GM12878 (cell line): Measurements from ENCODE around the gene TUBA1B. TPM values are rescaled to one million over a fixed set of nuclear protein-coding genes. Genes with fewer than 3 reads are reported as not detected.

Source experiments
- ATAC-seq: fragments of 200-7000 bp; cut with Tn5 transposase; 3 replicates; pipeline ENCODE4 v1.9.1; 2020; ENCODE audit warnings: mild to moderate bottlenecking, moderate library complexity
- BruUV-seq: library from RNA; stranded (reverse); fragments of 400-500 nt; replicated peaks from 2 replicates; lab custom pipeline; 2021; lab: Mats Ljungman, UMichigan
- CTCF ChIA-PET: fragments of 300-600 bp; sonication (Branson Sonifier 250); formaldehyde crosslinking; extraction: SDS; loops from one replicate; lab custom pipeline; 2021; ENCODE audit warnings: inconsistent platforms; lab: Yijun Ruan, JAX
- POLR2A ChIA-PET: fragments of 350-600 bp; formaldehyde crosslinking; extraction: SDS; loops from one replicate; lab custom pipeline; 2021; ENCODE audit warnings: inconsistent platforms; lab: Charles Lee
- RAD21 ChIA-PET: fragments of 300-600 bp; sonication (Branson Sonifier 250); formaldehyde crosslinking; loops from one replicate; lab custom pipeline; 2023; ENCODE audit warnings: antibody characterized with exemption; ENCODE audit not compliant: unreplicated experiment; lab: Charles Lee
- SMC1A ChIA-PET: fragments of 300-600 bp; sonication (Branson Sonifier 250); formaldehyde crosslinking; loops from one replicate; lab custom pipeline; 2023; ENCODE audit not compliant: unreplicated experiment, uncharacterized antibody; lab: Charles Lee
- DNase-seq: peaks from one replicate; pipeline ENCODE4 v3.0.0-alpha.2; 2011; ENCODE audit warnings: low read depth, low spot score
- FAIRE-seq: peaks from 3 replicates; lab custom pipeline; 2011; peaks lifted over from hg19 to GRCh38; lab: Jason Lieb, UNC
- H2AFZ ChIP-seq: 2 replicates; pipeline ENCODE4 v1.6.0; 2011; ENCODE audit warnings: low read depth, low read length, control low read depth; ENCODE audit not compliant: control insufficient read depth
- H3K27ac ChIP-seq: 2 replicates; pipeline ENCODE4 v1.5.1; 2011; ENCODE audit warnings: control low read depth; ENCODE audit not compliant: control insufficient read depth, insufficient read depth
- H3K27me3 ChIP-seq, 2 experiments: replicated peaks in 1 of 2; 2 replicates each; pipeline versions ENCODE4 v1.6.0 to v1.6.1; 2011; ENCODE audit warnings: low read length in 1 of 2; ENCODE audit not compliant: control insufficient read depth in 2 of 2, insufficient read depth in 2 of 2
- H3K36me3 ChIP-seq, 2 experiments: 2 replicates each; pipeline ENCODE4 v1.5.1; 2011; ENCODE audit warnings: low read length in 1 of 2; ENCODE audit not compliant: control insufficient read depth in 2 of 2, insufficient read depth in 2 of 2
- H3K4me1 ChIP-seq: 2 replicates; pipeline ENCODE4 v1.6.1; 2011; ENCODE audit warnings: mild to moderate bottlenecking, low read length, moderate library complexity, mixed read lengths; ENCODE audit not compliant: control insufficient read depth, insufficient read depth
- H3K4me2 ChIP-seq: 2 replicates; pipeline ENCODE4 v1.6.0; 2011; ENCODE audit warnings: control low read depth; ENCODE audit not compliant: control insufficient read depth, insufficient read depth
- H3K4me3 ChIP-seq: fragments of 200-600 bp; sonication (generic); 2 replicates; pipeline ENCODE4 v1.5.1; 2016
- H3K79me2 ChIP-seq: 2 replicates; pipeline ENCODE4 v1.6.0; 2011; ENCODE audit warnings: low read length; ENCODE audit not compliant: control insufficient read depth, insufficient read depth
- H3K9ac ChIP-seq: 2 replicates; pipeline ENCODE4 v1.8.0; 2011; ENCODE audit warnings: low read length, control low read depth, mixed read lengths; ENCODE audit not compliant: control insufficient read depth, insufficient read depth
- H3K9me3 ChIP-seq: replicated peaks from 3 replicates; pipeline ENCODE4 v1.5.1; 2011; ENCODE audit warnings: mild to moderate bottlenecking, low read length; ENCODE audit not compliant: control insufficient read depth, insufficient read depth
- H4K20me1 ChIP-seq: 2 replicates; pipeline ENCODE4 v1.6.0; 2011; ENCODE audit not compliant: control insufficient read depth, insufficient read depth
- BCL11A ChIP-seq: IDR thresholded peaks from 2 replicates; pipeline ENCODE4 v1.6.1; 2011; ENCODE audit warnings: low read depth, low read length
- CBX5 ChIP-seq: sonication (generic); IDR thresholded peaks from 2 replicates; pipeline ENCODE4 v1.6.1; 2016; ENCODE audit warnings: low read depth, moderate library complexity, mild to moderate bottlenecking, inconsistent platforms
- CEBPB ChIP-seq, 2 experiments: fragments of 150-350 bp in 1 of 2; IDR thresholded peaks; 2 replicates each; pipeline ENCODE4 v1.6.1; 2012 to 2014; ENCODE audit warnings: low read depth in 2 of 2, low read length in 2 of 2, borderline replicate concordance in 1 of 2, inconsistent platforms in 1 of 2
- CHD1 ChIP-seq: IDR thresholded peaks from 2 replicates; pipeline ENCODE4 v1.6.1; 2012; ENCODE audit warnings: low read depth, low read length, improper control_type of control experiment
- HDAC6 ChIP-seq: fragments of 200-600 bp; sonication (generic); IDR thresholded peaks from one replicate; pipeline ENCODE4 v1.8.0; 2017; ENCODE audit warnings: antibody characterized with exemption; ENCODE audit not compliant: unreplicated experiment
- LARP7 ChIP-seq: fragments of 450-650 bp; IDR thresholded peaks from 2 replicates; pipeline ENCODE4 v1.6.1; 2017; ENCODE audit warnings: mild to moderate bottlenecking
- NFIC ChIP-seq: IDR thresholded peaks from 2 replicates; pipeline ENCODE4 v1.6.1; 2012; ENCODE audit warnings: low read depth, mild to moderate bottlenecking, inconsistent platforms, low read length, moderate library complexity
- NFXL1 ChIP-seq: fragments of 450-650 bp; IDR thresholded peaks from 2 replicates; pipeline ENCODE4 v1.6.1; 2017; ENCODE audit warnings: antibody characterized with exemption, mild to moderate bottlenecking, borderline replicate concordance
- NFYB ChIP-seq: IDR thresholded peaks from 2 replicates; pipeline ENCODE4 v1.6.1; 2011; ENCODE audit warnings: low read depth, mild to moderate bottlenecking, low read length, improper control_type of control experiment, moderate library complexity; ENCODE audit not compliant: insufficient read depth
- POLR2AphosphoS2 ChIP-seq: IDR thresholded peaks from 2 replicates; pipeline ENCODE4 v1.6.1; 2011; ENCODE audit warnings: low read depth, mild to moderate bottlenecking, low read length, improper control_type of control experiment, moderate library complexity
- RAD51 ChIP-seq: fragments of 450-650 bp; IDR thresholded peaks from 2 replicates; pipeline ENCODE4 v1.6.1; 2016; ENCODE audit warnings: moderate library complexity, mild to moderate bottlenecking, inconsistent platforms
- TARDBP ChIP-seq: IDR thresholded peaks from 2 replicates; pipeline ENCODE4 v1.6.1; 2016; ENCODE audit warnings: borderline replicate concordance
- WGBS: methylation state at CpG from one replicate; pipeline ENCODE4 v1.1.6; 2016; ENCODE audit warnings: low lambda C conversion rate; ENCODE audit not compliant: insufficient replicate concordance, insufficient coverage; ENCODE audit errors: missing lambda C conversion rate; 5-methylcytosine and 5-hydroxymethylcytosine counted together
- in situ Hi-C: fragments of 300-500 bp; cut with MboI; formaldehyde crosslinking; loops from 9 replicates; pipeline ENCODE4 v1.14.3; 2018; ENCODE audit warnings: mixed read lengths
- intact Hi-C: fragments of 100-400 bp; cut with micrococcal nuclease; formaldehyde crosslinking; loops from one replicate; pipeline ENCODE4 v1.14.2; 2022; ENCODE audit not compliant: unreplicated experiment
- polyA plus RNA-seq, 11 experiments: library from polyadenylated mRNA; depleted of rRNA in 4 of 11; unstranded in 6 of 11; stranded (reverse) in 5 of 11; fragments of >200 nt; fragmentation: Nextera tagmentation in 4 of 11; fragmentation: Illumina TruSeq in 1 of 11; extraction: Ambion mirVana in 4 of 11; extraction: Trizol in 1 of 11; gene quantifications; 1 replicate in 1 of 11; 2 replicates in 10 of 11; pipeline versions ENCODE4 v1.2.1 to v1.2.3, GENCODE V29; 2011 to 2016; ENCODE audit warnings: inconsistent platforms in 2 of 11, missing spikeins in 2 of 11, low read depth in 1 of 11
- total RNA-seq, 4 experiments: library from RNA; depleted of rRNA in 3 of 4; stranded (reverse); fragments of >200 nt in 3 of 4; fragmentation: Illumina TruSeq in 1 of 4; extraction: Trizol in 1 of 4; gene quantifications; 2 replicates each; pipeline versions ENCODE4 v1.2.1 to v1.2.3, GENCODE V29; 2013 to 2021
- TF ChIP-seq, protein P1 (sequence below): fragments of 450-650 bp; IDR thresholded peaks from 2 replicates; pipeline ENCODE4 v1.6.1; 2018; ENCODE audit warnings: mild to moderate bottlenecking, low read depth, moderate library complexity; ENCODE audit not compliant: partially characterized antibody
- TF ChIP-seq, protein P2 (sequence below): fragments of 450-650 bp; IDR thresholded peaks from 2 replicates; pipeline ENCODE4 v1.6.1; 2017; ENCODE audit warnings: low read depth, mild to moderate bottlenecking, moderate library complexity
- TF ChIP-seq, protein P3 (sequence below): IDR thresholded peaks from 2 replicates; pipeline ENCODE4 v1.6.1; 2012; ENCODE audit warnings: mild to moderate bottlenecking, low read depth, low read length
- TF ChIP-seq, protein P4 (sequence below): IDR thresholded peaks from 2 replicates; pipeline ENCODE4 v1.6.1; 2011; ENCODE audit warnings: low read depth, low read length, improper control_type of control experiment, borderline replicate concordance

The TUBA1B gene
- total and polyA plus RNA-seq, 10 of the 15 experiments (the other 5 are each of a cell fraction or from before 2014, with no cell fraction given), result 2,328 to 4,712 (median 3,552) TPM

DNA sequence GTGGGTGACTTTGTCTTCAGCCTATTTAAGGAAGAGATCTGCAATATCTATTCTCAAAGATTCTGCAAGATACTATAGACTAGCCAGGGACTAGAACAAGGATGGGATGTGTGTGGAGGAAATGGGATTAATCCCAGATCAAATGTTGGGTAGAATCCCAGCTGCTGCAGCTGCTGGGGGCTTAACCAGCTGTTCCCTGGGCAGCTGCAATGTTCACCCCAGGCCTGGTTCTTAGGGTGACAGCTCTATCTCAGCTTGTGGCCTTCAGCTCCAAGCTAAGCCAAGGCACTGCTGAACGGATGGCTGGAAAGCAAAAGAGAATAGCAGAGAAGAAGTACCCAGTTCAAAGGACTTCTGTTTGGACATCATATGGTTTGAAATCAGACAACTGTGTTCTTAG is 51.4 kb downstream of the TUBA1B start:
- Histone ChIP-seq H3K9ac (no peak overlapping the region), H3K79me2 (no peaks in the 10 kb centered on the region), H3K9me3 (no peaks in the 10 kb centered on the region), H3K27ac (no peak overlapping the region), H3K36me3 (no peaks in the 10 kb centered on the region), H3K4me2 (no peak overlapping the region), H3K4me3 (no peak overlapping the region), H3K27me3 (no peaks in the 10 kb centered on the region; a peak in 1 of 4 replicates), H2AFZ (no peak overlapping the region), H4K20me1 (no peaks in the 10 kb centered on the region), H3K4me1 (no peaks in the 10 kb centered on the region)
- CTCF ChIA-PET, result interaction anchor here (0.6 to 4.9 kb wide), 5 partner anchors 9 to 79 kb away, joined by 3 to 34 read pairs (median 19); partner anchors contain the start of gene RHEBL1
- FAIRE-seq (no peak), DNase-seq (no peak), ATAC-seq (no peak)
- SMC1A ChIA-PET, result interaction anchor here (0.7 to 1.8 kb wide), 6 partner anchors 8 to 21 kb away, joined by 3 to 5 read pairs (median 4); partner anchors contain the start of gene RHEBL1
- no TSS peak for BruUV-seq
- 45% methylated on average over 1 of the region's 1 CpG for WGBS
- intact Hi-C loops (no loop called here), in situ Hi-C loops (no loop called here)
- RAD21 ChIA-PET, result interaction anchor here (1.9 kb wide), 1 partner anchor 9 kb away, joined by 7 read pairs; no protein-coding TSS in a partner anchor
- POLR2A ChIA-PET, result interaction anchor here (0.7 to 1.7 kb wide), 2 partner anchors 8 to 29 kb away, joined by 3 read pairs; no protein-coding TSS in a partner anchor
- TF ChIP-seq CBX5, result no peak
- TF ChIP-seq, protein P1, sequence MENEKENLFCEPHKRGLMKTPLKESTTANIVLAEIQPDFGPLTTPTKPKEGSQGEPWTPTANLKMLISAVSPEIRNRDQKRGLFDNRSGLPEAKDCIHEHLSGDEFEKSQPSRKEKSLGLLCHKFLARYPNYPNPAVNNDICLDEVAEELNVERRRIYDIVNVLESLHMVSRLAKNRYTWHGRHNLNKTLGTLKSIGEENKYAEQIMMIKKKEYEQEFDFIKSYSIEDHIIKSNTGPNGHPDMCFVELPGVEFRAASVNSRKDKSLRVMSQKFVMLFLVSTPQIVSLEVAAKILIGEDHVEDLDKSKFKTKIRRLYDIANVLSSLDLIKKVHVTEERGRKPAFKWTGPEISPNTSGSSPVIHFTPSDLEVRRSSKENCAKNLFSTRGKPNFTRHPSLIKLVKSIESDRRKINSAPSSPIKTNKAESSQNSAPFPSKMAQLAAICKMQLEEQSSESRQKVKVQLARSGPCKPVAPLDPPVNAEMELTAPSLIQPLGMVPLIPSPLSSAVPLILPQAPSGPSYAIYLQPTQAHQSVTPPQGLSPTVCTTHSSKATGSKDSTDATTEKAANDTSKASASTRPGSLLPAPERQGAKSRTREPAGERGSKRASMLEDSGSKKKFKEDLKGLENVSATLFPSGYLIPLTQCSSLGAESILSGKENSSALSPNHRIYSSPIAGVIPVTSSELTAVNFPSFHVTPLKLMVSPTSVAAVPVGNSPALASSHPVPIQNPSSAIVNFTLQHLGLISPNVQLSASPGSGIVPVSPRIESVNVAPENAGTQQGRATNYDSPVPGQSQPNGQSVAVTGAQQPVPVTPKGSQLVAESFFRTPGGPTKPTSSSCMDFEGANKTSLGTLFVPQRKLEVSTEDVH, result no peak
- TF ChIP-seq, protein P2, sequence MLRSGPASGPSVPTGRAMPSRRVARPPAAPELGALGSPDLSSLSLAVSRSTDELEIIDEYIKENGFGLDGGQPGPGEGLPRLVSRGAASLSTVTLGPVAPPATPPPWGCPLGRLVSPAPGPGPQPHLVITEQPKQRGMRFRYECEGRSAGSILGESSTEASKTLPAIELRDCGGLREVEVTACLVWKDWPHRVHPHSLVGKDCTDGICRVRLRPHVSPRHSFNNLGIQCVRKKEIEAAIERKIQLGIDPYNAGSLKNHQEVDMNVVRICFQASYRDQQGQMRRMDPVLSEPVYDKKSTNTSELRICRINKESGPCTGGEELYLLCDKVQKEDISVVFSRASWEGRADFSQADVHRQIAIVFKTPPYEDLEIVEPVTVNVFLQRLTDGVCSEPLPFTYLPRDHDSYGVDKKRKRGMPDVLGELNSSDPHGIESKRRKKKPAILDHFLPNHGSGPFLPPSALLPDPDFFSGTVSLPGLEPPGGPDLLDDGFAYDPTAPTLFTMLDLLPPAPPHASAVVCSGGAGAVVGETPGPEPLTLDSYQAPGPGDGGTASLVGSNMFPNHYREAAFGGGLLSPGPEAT, result no peak
- TF ChIP-seq CEBPB (IDR thresholded peaks at IDR 0.05; ENCODE audit: borderline replicate concordance in 1 of 2, low read depth in 2 of 2, low read length in 2 of 2), result no peak
- no peak for TF ChIP-seq CHD1
- TF ChIP-seq NFIC, result no peak
- TF ChIP-seq, protein P3, sequence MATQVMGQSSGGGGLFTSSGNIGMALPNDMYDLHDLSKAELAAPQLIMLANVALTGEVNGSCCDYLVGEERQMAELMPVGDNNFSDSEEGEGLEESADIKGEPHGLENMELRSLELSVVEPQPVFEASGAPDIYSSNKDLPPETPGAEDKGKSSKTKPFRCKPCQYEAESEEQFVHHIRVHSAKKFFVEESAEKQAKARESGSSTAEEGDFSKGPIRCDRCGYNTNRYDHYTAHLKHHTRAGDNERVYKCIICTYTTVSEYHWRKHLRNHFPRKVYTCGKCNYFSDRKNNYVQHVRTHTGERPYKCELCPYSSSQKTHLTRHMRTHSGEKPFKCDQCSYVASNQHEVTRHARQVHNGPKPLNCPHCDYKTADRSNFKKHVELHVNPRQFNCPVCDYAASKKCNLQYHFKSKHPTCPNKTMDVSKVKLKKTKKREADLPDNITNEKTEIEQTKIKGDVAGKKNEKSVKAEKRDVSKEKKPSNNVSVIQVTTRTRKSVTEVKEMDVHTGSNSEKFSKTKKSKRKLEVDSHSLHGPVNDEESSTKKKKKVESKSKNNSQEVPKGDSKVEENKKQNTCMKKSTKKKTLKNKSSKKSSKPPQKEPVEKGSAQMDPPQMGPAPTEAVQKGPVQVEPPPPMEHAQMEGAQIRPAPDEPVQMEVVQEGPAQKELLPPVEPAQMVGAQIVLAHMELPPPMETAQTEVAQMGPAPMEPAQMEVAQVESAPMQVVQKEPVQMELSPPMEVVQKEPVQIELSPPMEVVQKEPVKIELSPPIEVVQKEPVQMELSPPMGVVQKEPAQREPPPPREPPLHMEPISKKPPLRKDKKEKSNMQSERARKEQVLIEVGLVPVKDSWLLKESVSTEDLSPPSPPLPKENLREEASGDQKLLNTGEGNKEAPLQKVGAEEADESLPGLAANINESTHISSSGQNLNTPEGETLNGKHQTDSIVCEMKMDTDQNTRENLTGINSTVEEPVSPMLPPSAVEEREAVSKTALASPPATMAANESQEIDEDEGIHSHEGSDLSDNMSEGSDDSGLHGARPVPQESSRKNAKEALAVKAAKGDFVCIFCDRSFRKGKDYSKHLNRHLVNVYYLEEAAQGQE, result no peak
- no peak for TF ChIP-seq LARP7
- TF ChIP-seq POLR2AphosphoS2, result no peak
- no peak for TF ChIP-seq BCL11A
- TF ChIP-seq, protein P4, sequence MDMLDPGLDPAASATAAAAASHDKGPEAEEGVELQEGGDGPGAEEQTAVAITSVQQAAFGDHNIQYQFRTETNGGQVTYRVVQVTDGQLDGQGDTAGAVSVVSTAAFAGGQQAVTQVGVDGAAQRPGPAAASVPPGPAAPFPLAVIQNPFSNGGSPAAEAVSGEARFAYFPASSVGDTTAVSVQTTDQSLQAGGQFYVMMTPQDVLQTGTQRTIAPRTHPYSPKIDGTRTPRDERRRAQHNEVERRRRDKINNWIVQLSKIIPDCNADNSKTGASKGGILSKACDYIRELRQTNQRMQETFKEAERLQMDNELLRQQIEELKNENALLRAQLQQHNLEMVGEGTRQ, result no peak
- TF ChIP-seq NFXL1, result no peak
- TF ChIP-seq TARDBP, result no peak
- TF ChIP-seq HDAC6, result no peak
- TF ChIP-seq NFYB, result no peak
- no peak for TF ChIP-seq RAD51
